CD1c-positive myeloid dendritic cell (primary cell): ENCODE data around the gene CDKL4.
"Not testable (repeated sequence)": the region's sequence is repeated elsewhere in the genome, so short reads cannot be mapped to it uniquely, and the experiment has no call there.

Source experiments
- DNase-seq: peaks from one replicate; pipeline ENCODE4 v3.0.0-alpha.2; 2016; ENCODE audit errors: extremely low spot score

CDKL4 gene

GRCh38 chr2:39243469-39244123, at the start of gene CDKL4:
Gene CDKL4 (minus strand): TSS chr2:39243970.
- DNase-seq = peak; percentile 18

GRCh38 chr2:39290433-39290832, 46.7 kb upstream of the CDKL4 start:
- DNase-seq = peak; percentile 15

GRCh38 chr2:39289609-39290008, 45.8 kb upstream of the CDKL4 start:
- DNase-seq = no peak

GRCh38 chr2:39283561-39283960, 39.8 kb upstream of the CDKL4 start:
- no peak for DNase-seq

- DNase-seq = no peak
These were observed 37.6 kb upstream of the CDKL4 start for GRCh38 chr2:39281391-39281790.

GRCh38 chr2:39275016-39275415, 31.2 kb upstream of the CDKL4 start:
- no peak for DNase-seq

GRCh38 chr2:39269941-39270340, 26.2 kb upstream of the CDKL4 start:
- no peak for DNase-seq

- no peak for DNase-seq
These were observed 23.2 kb upstream of the CDKL4 start for GRCh38 chr2:39266916-39267434.

- no peak for DNase-seq
These were observed 22.5 kb upstream of the CDKL4 start for GRCh38 chr2:39266139-39266805.

GRCh38 chr2:39265315-39265714, 21.5 kb upstream of the CDKL4 start:
- DNase-seq = no peak

GRCh38 chr2:39264733-39265132, 21.0 kb upstream of the CDKL4 start:
- DNase-seq = no peak

- no peak for DNase-seq
These were observed 16.3 kb upstream of the CDKL4 start for GRCh38 chr2:39260087-39260486.

- DNase-seq = no peak
These were observed 12.3 kb upstream of the CDKL4 start for GRCh38 chr2:39256040-39256439.

GRCh38 chr2:39252888-39253518, 9.2 kb upstream of the CDKL4 start:
- DNase-seq = no peak

GRCh38 chr2:39247512-39248043, 3.8 kb upstream of the CDKL4 start:
- no peak for DNase-seq

GRCh38 chr2:39246382-39246980, 2.7 kb upstream of the CDKL4 start:
- no peak for DNase-seq

GRCh38 chr2:39244963-39245625, 1.3 kb upstream of the CDKL4 start:
- peak; percentile 16 for DNase-seq

GRCh38 chr2:39244241-39244862, 582 bp upstream of the CDKL4 start:
- DNase-seq = not testable (repeated sequence)

GRCh38 chr2:39241588-39241987, 2.2 kb downstream of the CDKL4 start:
- DNase-seq = no peak

GRCh38 chr2:39240758-39241157, 3.0 kb downstream of the CDKL4 start:
- DNase-seq = no peak

- DNase-seq = no peak
These were observed 9.0 kb downstream of the CDKL4 start for GRCh38 chr2:39234754-39235153.
